Measurements from ENCODE around the gene VPS52. TPM values are rescaled to one million over a fixed set of nuclear protein-coding genes. Genes with fewer than 3 reads are reported as not detected.

Gene VPS52
- total and polyA plus RNA-seq, 9 of the 15 experiments (the other 6 are each of a cell fraction or from before 2014, with no cell fraction given), result 24.4 to 103 (median 40.2) TPM

- TF ChIP-seq, protein P1, sequence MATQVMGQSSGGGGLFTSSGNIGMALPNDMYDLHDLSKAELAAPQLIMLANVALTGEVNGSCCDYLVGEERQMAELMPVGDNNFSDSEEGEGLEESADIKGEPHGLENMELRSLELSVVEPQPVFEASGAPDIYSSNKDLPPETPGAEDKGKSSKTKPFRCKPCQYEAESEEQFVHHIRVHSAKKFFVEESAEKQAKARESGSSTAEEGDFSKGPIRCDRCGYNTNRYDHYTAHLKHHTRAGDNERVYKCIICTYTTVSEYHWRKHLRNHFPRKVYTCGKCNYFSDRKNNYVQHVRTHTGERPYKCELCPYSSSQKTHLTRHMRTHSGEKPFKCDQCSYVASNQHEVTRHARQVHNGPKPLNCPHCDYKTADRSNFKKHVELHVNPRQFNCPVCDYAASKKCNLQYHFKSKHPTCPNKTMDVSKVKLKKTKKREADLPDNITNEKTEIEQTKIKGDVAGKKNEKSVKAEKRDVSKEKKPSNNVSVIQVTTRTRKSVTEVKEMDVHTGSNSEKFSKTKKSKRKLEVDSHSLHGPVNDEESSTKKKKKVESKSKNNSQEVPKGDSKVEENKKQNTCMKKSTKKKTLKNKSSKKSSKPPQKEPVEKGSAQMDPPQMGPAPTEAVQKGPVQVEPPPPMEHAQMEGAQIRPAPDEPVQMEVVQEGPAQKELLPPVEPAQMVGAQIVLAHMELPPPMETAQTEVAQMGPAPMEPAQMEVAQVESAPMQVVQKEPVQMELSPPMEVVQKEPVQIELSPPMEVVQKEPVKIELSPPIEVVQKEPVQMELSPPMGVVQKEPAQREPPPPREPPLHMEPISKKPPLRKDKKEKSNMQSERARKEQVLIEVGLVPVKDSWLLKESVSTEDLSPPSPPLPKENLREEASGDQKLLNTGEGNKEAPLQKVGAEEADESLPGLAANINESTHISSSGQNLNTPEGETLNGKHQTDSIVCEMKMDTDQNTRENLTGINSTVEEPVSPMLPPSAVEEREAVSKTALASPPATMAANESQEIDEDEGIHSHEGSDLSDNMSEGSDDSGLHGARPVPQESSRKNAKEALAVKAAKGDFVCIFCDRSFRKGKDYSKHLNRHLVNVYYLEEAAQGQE (IDR thresholded peaks at IDR 0.05; ENCODE audit: borderline replicate concordance), result 0 out of 2 replicates have a peak, but pooled peaks have one; percentile 1
- TF ChIP-seq, protein P1 (CRISPR knock-in tag; IDR thresholded peaks at IDR 0.05; ENCODE audit: low read depth), result no peak
- peak; percentile 73; the same call in 1 of the 2 replicates for TF ChIP-seq KAT7 (CRISPR knock-in tag; IDR thresholded peaks at IDR 0.05; ENCODE audit: borderline replicate concordance)
- no peak for TF ChIP-seq IRF2 (CRISPR knock-in tag; IDR thresholded peaks at IDR 0.05)
- TF ChIP-seq CTBP1 (IDR thresholded peaks at IDR 0.05; ENCODE audit: borderline replicate concordance), result no peak
- TF ChIP-seq CREB1 (IDR thresholded peaks at IDR 0.05), result no peak
- no peak for TF ChIP-seq CREB1 (CRISPR knock-in tag; IDR thresholded peaks at IDR 0.05)
- TF ChIP-seq HES1 (IDR thresholded peaks at IDR 0.05; ENCODE audit: low read depth), result no peak
- peak; percentile 21; the same call in 1 of the 2 replicates for TF ChIP-seq MTA2 (IDR thresholded peaks at IDR 0.05; ENCODE audit: low read depth)
- 0 out of 4 replicates have a peak, but pooled peaks of 1 of the 2 experiments have one; percentile 32 for TF ChIP-seq MAZ (CRISPR knock-in tag; conservative IDR thresholded peaks at IDR 0.05 in 1 of 2, IDR thresholded peaks at IDR 0.05 in 1 of 2)
- no peak for TF ChIP-seq SIRT6 (IDR thresholded peaks at IDR 0.05; ENCODE audit: low read depth, low read length)
- TF ChIP-seq ZNF57 (CRISPR knock-in tag; IDR thresholded peaks at IDR 0.05), result no peak
- TF ChIP-seq BRCA1 (IDR thresholded peaks at IDR 0.05), result no peak
- TF ChIP-seq BRCA1 (CRISPR knock-in tag; IDR thresholded peaks at IDR 0.05), result no peak
- TF ChIP-seq BRF2 (IDR thresholded peaks at IDR 0.05; ENCODE audit: borderline replicate concordance, insufficient read depth, insufficient read length), result no peak
- TF ChIP-seq SRSF7 (optimal IDR thresholded peaks at IDR 0.05; ENCODE audit: low read depth, low read length), result no peak
- TF ChIP-seq, protein P2, sequence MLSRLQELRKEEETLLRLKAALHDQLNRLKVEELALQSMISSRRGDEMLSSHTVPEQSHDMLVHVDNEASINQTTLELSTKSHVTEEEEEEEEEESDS (CRISPR knock-in tag; IDR thresholded peaks at IDR 0.05), result no peak
- TF ChIP-seq ZFX (CRISPR knock-in tag; IDR thresholded peaks at IDR 0.05), result no peak
- TF ChIP-seq COPS2 (conservative IDR thresholded peaks at IDR 0.05), result no peak
- no peak for TF ChIP-seq MAFF (IDR thresholded peaks at IDR 0.05; ENCODE audit: low read length)
- TF ChIP-seq CXXC5 (CRISPR knock-in tag; IDR thresholded peaks at IDR 0.05), result no peak
- TF ChIP-seq ZNF766 (CRISPR knock-in tag; conservative IDR thresholded peaks at IDR 0.05), result no peak
These were observed 42.9 kb upstream of the VPS52 start (continued) for GRCh38 chr6:33314515-33314942.
